Activated T-helper 1 cell treated with anti-CD3 and anti-CD28 coated beads, Interleukin-12 subunit alpha, Interleukin-12 subunit beta, Interleukin-2, Interleukin-4 antibody, amounts not matched to agents 30 ng/mL and 10 ng/mL and 1 ng/mL, durations not matched to agents 14 hours and 24 hours and 36 hours (primary cell): ENCODE measurements around the gene C17orf107. TPM values are rescaled to one million over a fixed set of nuclear protein-coding genes. Genes with fewer than 3 reads are reported as not detected.
"Not testable (repeated sequence)": the region's sequence is repeated elsewhere in the genome, so short reads cannot be mapped to it uniquely, and the experiment has no call there.

Experiments
- DNase-seq: peaks from one replicate; pipeline ENCODE4 v3.0.0; 2021; ENCODE audit warnings: low spot score
- H3K27ac Mint-ChIP-seq: one replicate; pipeline ENCODE4 v1.8.0; 2021; ENCODE audit warnings: mild to moderate bottlenecking, mixed read lengths
- H3K27me3 Mint-ChIP-seq: one replicate; pipeline ENCODE4 v1.8.0; 2022; ENCODE audit warnings: mild to moderate bottlenecking, moderate library complexity, mixed read lengths; ENCODE audit not compliant: insufficient read depth
- H3K36me3 Mint-ChIP-seq: one replicate; pipeline ENCODE4 v1.8.0; 2021; ENCODE audit warnings: low read depth, mixed read lengths
- H3K4me1 Mint-ChIP-seq: one replicate; pipeline ENCODE4 v1.8.0; 2021; ENCODE audit warnings: low read depth, mixed read lengths
- H3K4me3 Mint-ChIP-seq: one replicate; pipeline ENCODE4 v1.8.0; 2021; ENCODE audit warnings: mild to moderate bottlenecking, moderate library complexity, mixed read lengths
- H3K9me3 Mint-ChIP-seq: one replicate; pipeline ENCODE4 v1.8.0; 2021; ENCODE audit warnings: mixed read lengths
- intact Hi-C: fragments of 100-400 bp; cut with micrococcal nuclease; formaldehyde crosslinking; loops from one replicate; pipeline ENCODE4 v1.15.1; 2024
- total RNA-seq: library from RNA; stranded (reverse); gene quantifications from 2 replicates; pipeline ENCODE4 v1.2.3, GENCODE V29; 2022

The C17orf107 gene
- total RNA-seq, 1 donor from 2014 or later = 1.3 TPM

DNA sequence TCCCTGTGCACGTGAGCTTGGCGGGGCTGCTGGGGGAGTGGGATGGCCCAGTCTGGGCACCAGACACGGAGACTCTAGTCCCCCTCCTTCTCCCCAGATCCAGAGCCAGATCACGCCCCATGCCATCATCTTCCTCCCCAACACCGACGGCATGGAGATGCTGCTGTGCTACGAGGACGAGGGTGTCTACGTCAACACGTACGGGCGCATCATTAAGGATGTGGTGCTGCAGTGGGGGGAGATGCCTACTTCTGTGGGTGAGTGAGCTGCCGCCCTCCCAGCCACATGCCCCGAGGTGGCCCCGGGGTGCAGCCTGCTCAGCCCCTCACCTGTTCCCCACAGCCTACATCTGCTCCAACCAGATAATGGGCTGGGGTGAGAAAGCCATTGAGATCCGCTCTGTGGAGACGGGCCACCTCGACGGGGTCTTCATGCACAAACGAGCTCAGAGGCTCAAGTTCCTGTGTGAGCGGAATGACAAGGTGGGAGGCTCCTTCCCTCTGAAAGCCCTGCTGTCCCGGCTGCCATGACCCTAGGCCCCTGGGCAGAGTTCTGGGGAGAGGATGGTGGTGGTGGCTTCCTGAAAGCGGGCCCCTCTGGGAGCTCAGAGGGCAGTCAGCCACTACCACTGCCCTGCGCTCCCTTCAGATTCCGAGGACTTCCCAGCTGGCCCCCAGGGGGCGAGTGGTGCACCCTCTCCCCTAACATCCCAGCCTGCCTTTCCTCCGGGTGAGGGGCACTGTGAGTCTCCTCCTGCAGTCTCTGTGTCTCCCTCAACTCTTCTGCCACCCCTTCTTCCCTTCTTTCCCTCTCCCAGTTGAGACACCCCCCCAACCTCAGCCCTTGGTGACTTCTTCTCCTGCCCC is 2.8 kb upstream of the C17orf107 start:
- intact Hi-C loops = no loop called here
- peaks cover 8% of the 10 kb centered on the region for H3K36me3 Mint-ChIP-seq

DNA sequence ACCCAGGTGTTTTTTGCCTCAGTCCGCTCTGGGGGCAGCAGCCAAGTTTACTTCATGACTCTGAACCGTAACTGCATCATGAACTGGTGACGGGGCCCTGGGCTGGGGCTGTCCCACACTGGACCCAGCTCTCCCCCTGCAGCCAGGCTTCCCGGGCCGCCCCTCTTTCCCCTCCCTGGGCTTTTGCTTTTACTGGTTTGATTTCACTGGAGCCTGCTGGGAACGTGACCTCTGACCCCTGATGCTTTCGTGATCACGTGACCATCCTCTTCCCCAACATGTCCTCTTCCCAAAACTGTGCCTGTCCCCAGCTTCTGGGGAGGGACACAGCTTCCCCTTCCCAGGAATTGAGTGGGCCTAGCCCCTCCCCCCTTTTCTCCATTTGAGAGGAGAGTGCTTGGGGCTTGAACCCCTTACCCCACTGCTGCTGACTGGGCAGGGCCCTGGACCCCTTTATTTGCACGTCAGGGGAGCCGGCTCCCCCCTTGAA is 2.1 kb upstream of the C17orf107 start:
- H3K9me3 Mint-ChIP-seq = no peaks in the 10 kb centered on the region
- peaks cover 8% of the 10 kb centered on the region for H3K27me3 Mint-ChIP-seq
- H3K4me3 Mint-ChIP-seq = no peak overlapping the region
- intact Hi-C loops = no loop called here
- H3K4me1 Mint-ChIP-seq = peaks cover 10% of the 10 kb centered on the region
- no peak overlapping the region for H3K27ac Mint-ChIP-seq
- DNase-seq = no peak
- H3K36me3 Mint-ChIP-seq = peaks cover 8% of the 10 kb centered on the region

More for the DNA sequence above, 2.8 kb upstream of the C17orf107 start:
- peaks cover 8% of the 10 kb centered on the region for H3K27me3 Mint-ChIP-seq
- H3K27ac Mint-ChIP-seq = no peak overlapping the region
- H3K4me3 Mint-ChIP-seq = no peak overlapping the region
- peaks cover 10% of the 10 kb centered on the region for H3K4me1 Mint-ChIP-seq
- H3K9me3 Mint-ChIP-seq = no peaks in the 10 kb centered on the region
- no peak for DNase-seq

DNA sequence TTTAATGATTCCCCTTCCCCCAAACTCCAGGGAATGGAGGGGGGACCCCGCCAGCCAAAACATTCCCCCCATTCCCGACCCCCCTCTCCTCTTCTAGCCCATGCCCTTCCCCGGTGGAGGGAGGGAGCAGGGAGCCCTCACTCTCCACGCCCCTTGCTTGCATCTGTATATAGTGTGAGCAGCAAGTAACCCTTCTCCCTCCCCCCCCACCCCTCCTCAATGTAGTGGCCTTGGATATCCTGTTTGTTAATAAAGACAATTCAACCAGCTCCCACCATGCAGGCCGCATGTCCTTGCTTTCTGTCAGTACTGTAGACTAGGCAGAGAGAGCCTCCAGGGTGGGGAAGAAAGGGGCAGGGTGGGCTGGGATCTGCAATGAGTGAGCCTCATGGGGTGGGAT is 1.6 kb upstream of the C17orf107 start:
- Mint-ChIP-seq H3K27ac (no peak overlapping the region), H3K36me3 (peaks cover 6% of the 10 kb centered on the region), H3K4me3 (no peak overlapping the region), H3K9me3 (no peaks in the 10 kb centered on the region), H3K27me3 (peaks cover 8% of the 10 kb centered on the region), H3K4me1 (peaks cover 14% of the 10 kb centered on the region)
- DNase-seq = no peak
- intact Hi-C loops = no loop called here

DNA sequence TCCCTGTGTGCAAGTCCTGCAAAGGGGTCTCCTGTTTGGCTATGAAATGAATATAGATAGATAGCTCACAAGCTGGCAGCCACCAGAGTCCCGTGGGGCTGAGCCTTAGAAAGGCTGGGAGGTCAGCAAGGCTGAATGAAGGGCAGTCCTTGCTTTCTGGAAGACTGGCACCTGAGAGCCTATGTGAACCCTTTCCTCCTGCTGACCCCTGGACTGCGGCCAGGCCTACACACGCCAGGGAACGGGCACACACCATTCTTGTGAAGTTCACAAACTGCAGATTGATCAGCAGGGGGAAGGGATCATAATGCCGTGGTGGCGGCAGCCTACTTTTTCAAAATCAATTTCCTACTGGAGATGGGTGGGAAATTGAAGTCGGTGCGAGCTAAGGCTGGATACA is 985 bp upstream of the C17orf107 start:
- intact Hi-C loops = no loop called here

DNA sequence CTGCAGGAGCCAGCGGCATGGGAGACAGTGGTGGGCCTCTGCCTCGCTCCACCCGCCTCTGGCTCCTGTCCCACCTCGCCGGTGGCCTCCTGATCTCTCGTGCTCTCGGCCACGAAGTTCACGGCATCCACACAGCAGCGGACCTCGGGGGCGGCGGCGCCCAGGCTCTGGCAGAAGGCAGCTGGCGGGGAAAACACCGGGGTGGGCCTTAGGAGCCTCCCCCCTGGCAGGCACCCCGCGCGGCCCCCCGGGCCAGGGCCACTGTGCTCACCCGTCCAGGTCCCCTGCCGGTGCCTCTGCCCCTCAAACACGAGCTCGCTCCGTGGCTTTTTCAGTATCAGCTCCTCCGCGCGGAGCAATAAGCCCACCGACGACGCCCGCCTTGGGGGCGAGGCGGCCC is 409 bp upstream of the C17orf107 start:
- peaks cover 8% of the 10 kb centered on the region for H3K27me3 Mint-ChIP-seq
- peaks cover 25% of the 10 kb centered on the region for H3K4me1 Mint-ChIP-seq
- H3K4me3 Mint-ChIP-seq = no peak overlapping the region
- DNase-seq = no peak
- no peaks in the 10 kb centered on the region for H3K9me3 Mint-ChIP-seq
- H3K27ac Mint-ChIP-seq = no peak overlapping the region
- H3K36me3 Mint-ChIP-seq = peaks cover 6% of the 10 kb centered on the region
- intact Hi-C loops = loop anchor here (1.0 kb wide), 3 partner anchors 41 to 189 kb away; partner anchors contain the start of genes ARRB2, RNF167 and SLC25A11

More for the DNA sequence above, 985 bp upstream of the C17orf107 start:
- Mint-ChIP-seq H3K9me3 (no peaks in the 10 kb centered on the region), H3K36me3 (peaks cover 6% of the 10 kb centered on the region), H3K4me3 (peak overlapping the region; percentile 69), H3K27me3 (peaks cover 8% of the 10 kb centered on the region), H3K27ac (no peak overlapping the region), H3K4me1 (peaks cover 20% of the 10 kb centered on the region)
- DNase-seq = no peak

DNA sequence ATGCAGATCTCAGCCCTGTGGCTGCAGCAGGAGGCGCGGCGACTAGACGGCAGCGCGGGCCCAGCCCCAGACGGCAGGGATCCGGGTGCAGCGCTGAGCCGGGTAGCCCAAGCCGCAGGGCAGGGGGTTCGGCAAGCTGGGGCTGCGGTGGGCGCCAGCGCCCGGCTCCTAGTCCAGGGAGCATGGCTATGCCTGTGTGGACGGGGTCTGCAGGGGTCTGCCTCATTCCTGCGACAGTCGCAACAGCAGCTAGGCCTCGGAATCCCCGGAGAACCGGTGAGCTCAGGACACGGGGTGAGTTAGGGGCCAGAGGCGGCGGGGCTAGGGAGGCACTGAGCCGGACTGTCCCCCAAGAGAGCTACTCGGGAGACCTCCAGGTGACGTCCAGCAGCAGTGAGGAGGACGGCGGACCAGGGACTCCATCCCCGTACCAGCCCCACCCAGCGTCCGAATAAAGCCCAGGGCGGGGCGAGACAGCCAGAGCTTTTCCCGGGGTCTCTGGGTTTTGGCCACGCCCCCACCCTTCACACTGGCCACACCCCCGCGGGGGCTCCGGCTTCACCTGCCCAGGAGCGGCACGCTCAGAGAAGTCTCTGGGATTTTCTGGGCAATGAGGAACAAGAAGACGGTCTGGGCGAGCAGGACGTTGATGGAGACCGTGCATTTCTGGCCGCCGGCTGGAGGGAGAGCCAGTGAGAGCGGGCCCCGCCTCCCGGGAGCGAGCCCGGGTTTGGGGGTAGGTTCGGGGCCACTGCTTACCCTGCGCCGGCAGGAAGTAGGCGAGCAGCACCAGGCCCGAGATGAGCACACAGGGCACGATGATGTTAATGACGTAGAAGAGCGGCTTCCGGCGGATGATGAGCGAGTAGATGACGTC is 1.1 kb downstream of the C17orf107 start:
- peak; percentile 54 for DNase-seq
- H3K4me3 Mint-ChIP-seq = peak overlapping the region; percentile 87
- peaks cover 25% of the 10 kb centered on the region for H3K4me1 Mint-ChIP-seq
- peak overlapping the region; percentile 79 for H3K27ac Mint-ChIP-seq
- intact Hi-C loops = loop anchor here (5.0 kb wide), 1 partner anchor 333 kb away; no protein-coding TSS in a partner anchor
- H3K36me3 Mint-ChIP-seq = peaks cover 4% of the 10 kb centered on the region
- peaks cover 8% of the 10 kb centered on the region for H3K27me3 Mint-ChIP-seq
- no peaks in the 10 kb centered on the region for H3K9me3 Mint-ChIP-seq

DNA sequence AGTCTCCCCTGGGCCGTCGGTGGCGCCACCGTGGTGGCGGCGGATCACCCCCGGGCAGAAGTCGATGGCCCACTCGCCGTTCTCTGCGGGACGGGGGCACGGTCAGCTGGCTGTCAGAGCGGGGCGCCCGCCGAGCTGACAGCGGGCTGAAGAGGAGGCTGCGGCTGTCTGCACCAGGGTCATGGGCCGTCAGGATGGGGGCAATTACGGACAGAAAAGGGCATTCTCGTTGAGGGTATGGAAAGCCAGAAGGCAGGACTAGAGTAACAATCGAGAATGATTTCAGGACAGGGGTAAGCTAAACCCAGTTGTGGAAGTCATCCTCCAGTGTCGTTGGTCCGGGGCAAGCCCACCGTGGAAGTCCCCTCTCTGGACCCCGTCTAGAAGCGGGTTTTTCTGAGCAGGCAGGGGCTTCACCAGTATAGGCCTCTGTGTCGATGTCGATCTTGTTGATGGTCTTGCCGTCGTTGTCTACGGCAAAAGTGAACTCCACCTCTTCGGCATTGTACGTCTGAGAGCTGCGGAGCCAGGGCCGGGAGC is 1.8 kb downstream of the C17orf107 start:
- H3K27me3 Mint-ChIP-seq = peaks cover 12% of the 10 kb centered on the region
- peak overlapping the region; percentile 79 for H3K27ac Mint-ChIP-seq
- H3K4me3 Mint-ChIP-seq = peak overlapping the region; percentile 87
- peaks cover 2% of the 10 kb centered on the region for H3K36me3 Mint-ChIP-seq
- intact Hi-C loops = loop anchor here (5.0 kb wide), 1 partner anchor 334 kb away; no protein-coding TSS in a partner anchor
- DNase-seq = no peak
- no peaks in the 10 kb centered on the region for H3K9me3 Mint-ChIP-seq
- H3K4me1 Mint-ChIP-seq = peaks cover 25% of the 10 kb centered on the region

DNA sequence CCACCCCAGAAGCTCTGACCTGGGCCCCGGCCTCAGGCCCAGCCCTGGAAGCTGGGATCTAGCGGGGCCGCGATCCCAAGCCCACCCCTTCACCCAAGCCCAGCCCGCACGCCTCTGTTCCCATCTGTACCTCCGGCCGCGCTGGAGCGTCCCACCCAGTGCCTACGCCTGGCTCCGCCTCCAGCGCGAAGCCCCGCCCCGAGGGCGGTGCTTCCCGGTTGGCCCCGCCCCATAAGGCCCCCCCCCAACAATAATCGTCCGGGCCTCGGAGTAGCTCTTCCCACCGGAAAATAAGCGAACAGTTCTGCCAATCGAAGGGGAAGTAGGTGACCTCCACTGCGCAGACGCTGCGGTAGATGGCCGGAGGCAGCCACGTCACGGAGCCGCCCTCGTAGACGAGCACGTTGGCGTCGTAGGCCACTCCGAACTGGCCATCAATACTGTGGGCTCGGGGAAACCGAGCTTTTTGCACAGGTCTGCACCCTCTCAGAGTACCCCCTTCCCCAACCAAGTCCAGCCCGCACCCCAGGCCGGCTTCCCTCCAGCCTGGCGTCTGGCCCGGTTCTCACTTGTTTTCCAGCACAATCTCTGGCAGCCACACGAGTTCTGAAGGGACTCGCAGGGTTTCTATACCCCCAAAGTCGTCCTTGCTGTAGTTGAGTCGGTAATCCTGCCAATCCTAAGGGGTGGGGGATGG is 2.5 kb downstream of the C17orf107 start:
- DNase-seq = no peak
- intact Hi-C loops = loop anchor here (5.0 kb wide), 1 partner anchor 334 kb away; no protein-coding TSS in a partner anchor
- H3K27me3 Mint-ChIP-seq = peaks cover 14% of the 10 kb centered on the region
- H3K36me3 Mint-ChIP-seq = no peaks in the 10 kb centered on the region
- H3K9me3 Mint-ChIP-seq = no peaks in the 10 kb centered on the region
- H3K27ac Mint-ChIP-seq = peak overlapping the region; percentile 52
- peaks cover 25% of the 10 kb centered on the region for H3K4me1 Mint-ChIP-seq
- H3K4me3 Mint-ChIP-seq = peak overlapping the region; percentile 7

DNA sequence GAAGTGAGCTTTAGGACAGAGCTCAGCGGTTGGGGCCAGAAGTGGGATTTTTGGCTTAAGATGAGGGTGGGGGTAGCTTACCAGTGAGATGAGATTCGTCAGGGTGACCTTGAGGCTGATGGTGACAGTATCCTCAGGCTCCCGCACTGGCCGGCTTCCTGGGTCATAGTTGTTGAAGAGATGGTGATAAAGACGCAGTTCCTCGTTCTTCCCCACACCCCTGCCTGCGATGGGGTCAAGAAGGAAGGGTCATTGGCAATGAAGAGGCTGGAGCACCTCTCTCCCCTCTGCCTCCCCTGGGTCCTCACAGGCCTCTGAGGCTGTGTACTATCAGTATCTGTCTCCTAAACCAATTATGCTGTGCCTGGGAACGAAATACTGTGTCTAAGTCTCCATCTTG is 3.2 kb downstream of the C17orf107 start:
- Mint-ChIP-seq H3K36me3 (no peaks in the 10 kb centered on the region), H3K4me1 (peaks cover 25% of the 10 kb centered on the region), H3K4me3 (peak overlapping the region; percentile 21), H3K27me3 (peaks cover 16% of the 10 kb centered on the region), H3K27ac (peak overlapping the region; percentile 42), H3K9me3 (no peaks in the 10 kb centered on the region)
- intact Hi-C loops = loop anchor here (5.0 kb wide), 1 partner anchor 335 kb away; no protein-coding TSS in a partner anchor
- DNase-seq = no peak

DNA sequence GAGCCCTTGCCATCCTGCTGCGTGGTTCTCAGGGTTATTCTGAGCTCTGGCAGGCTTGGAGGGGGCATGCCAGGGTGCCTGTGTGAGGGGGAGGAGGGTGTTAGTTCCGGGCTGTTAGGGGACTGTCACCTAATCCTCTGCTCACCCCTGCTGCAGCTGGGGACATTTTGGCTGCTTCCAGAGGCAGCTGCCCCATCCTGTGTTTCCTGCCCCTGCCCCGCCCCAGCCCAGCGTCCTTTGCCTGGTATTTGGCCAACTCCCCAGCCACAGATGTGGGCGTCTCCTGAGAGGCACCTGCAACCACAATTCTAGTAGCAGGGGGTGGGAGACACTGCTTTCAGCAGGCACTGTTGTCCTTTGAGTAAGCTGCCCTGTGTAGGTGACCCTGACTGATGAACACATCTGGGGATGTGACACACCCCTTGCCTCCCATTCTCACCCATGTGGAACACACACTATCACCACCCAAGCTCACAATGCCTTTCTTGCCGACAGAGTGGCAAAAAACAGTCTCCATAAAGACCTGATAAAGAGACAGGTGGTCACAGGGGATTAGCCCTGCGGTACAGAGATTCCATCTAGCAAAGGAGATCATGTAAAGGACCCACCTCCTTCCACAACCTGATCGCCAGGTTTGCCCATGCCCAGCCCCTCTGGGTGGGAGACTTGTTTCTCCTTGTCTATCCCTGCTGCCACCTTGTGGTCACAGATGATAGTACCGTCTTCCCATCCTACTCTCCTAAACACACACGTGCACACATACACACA is 3.9 kb downstream of the C17orf107 start, which contains the start of gene CHRNE:
CHRNE (minus strand) TSS at position 48 of the 768 bp plus-strand sequence; CDS start at position 13, 35 bp downstream.
- intact Hi-C loops = loop anchor here (1.0 to 5.0 kb wide), 2 partner anchors 172 to 336 kb away; partner anchors contain the start of gene MED11
- Mint-ChIP-seq H3K4me1 (peaks cover 25% of the 10 kb centered on the region), H3K36me3 (no peaks in the 10 kb centered on the region), H3K9me3 (no peaks in the 10 kb centered on the region), H3K27ac (peak within 1 kb of the TSS; percentile 52), H3K4me3 (peak within 1 kb of the TSS; percentile 21), H3K27me3 (peaks cover 16% of the 10 kb centered on the region)
- DNase-seq = peak; percentile 61

DNA sequence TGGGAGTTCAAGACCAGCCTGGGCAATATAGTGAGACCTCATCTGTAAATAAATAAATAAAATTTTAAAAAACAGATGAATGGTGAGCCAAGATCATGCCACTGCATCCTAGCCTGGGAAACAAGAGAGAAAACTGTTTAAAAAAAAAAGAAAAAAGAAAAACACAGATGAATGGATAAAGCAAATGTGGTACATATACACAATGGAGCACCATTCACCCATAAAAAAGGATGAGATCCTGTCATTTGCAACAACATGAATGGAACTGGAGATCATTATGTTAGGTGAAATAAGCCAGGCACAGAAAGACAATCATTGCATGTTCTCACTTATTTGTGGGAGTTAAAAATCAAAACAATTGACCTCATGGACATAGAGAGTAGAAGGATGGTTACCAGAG is 7.3 kb downstream of the C17orf107 start:
- not testable (repeated sequence) for H3K36me3 Mint-ChIP-seq, H3K9me3 Mint-ChIP-seq, DNase-seq, H3K4me3 Mint-ChIP-seq, H3K27ac Mint-ChIP-seq
- intact Hi-C loops = loop anchor here (5.0 kb wide), 1 partner anchor 141 kb away; no protein-coding TSS in a partner anchor
- peaks cover 11% of the 10 kb centered on the region for H3K27me3 Mint-ChIP-seq
- H3K4me1 Mint-ChIP-seq = peaks cover 21% of the 10 kb centered on the region
